Right lung (tissue), 5 donors: ENCODE results near the gene RAB5A. TPM values are rescaled to one million over a fixed set of nuclear protein-coding genes. Genes with fewer than 3 reads are reported as not detected.
"Not testable (repeated sequence)": the region's sequence is repeated elsewhere in the genome, so short reads cannot be mapped to it uniquely, and the experiment has no call there.

Experiments
- DNase-seq, 2 donors: peaks; one replicate each; pipeline ENCODE4 v3.0.0-alpha.2; 2013
- polyA plus RNA-seq, 5 donors: library from polyadenylated mRNA; unstranded; fragments of 120-200 nt; gene quantifications; one replicate each; pipeline versions ENCODE4 v1.2.1 to v1.2.3, GENCODE V29; 2013; ENCODE audit warnings: inconsistent platforms in 1 of 5, low replicate concordance in 1 of 5; ENCODE audit not compliant: insufficient read length in 5 of 5, insufficient read depth in 1 of 5

The RAB5A gene
- polyA plus RNA-seq, 5 donors: 56.3 to 75.4 (median 70.3) TPM

DNA sequence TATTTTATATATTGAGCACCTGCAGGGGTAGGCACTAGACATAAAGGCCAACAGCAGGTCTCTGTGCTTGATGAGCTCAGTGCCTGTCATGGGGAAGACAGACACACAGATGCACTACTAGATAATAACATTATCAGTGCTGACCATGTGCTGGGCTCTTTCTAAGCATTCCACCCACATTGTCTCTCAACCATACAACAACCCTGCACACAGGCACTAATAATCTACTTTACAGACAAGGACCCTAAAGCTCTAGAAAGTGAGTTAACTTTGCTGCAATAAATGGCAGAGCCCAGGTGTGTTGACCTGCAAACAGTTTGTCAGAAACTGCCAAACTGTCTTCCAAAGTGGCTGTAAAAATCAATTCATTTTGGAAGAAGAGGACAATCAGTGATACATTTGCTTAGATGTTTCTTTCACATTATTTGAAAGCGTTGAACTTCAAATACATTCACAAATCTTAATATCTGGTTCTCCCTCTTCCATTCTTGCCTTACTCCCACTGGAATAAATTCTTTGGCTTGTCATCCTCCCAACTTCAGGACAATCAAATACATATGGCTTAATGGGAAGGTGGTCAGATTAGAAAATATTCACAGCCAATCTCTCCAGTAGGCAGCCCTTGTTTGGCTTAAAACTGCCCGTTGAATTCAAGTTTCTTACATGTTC, 76.2 kb downstream of the RAB5A start:
- DNase-seq: no peak

DNA sequence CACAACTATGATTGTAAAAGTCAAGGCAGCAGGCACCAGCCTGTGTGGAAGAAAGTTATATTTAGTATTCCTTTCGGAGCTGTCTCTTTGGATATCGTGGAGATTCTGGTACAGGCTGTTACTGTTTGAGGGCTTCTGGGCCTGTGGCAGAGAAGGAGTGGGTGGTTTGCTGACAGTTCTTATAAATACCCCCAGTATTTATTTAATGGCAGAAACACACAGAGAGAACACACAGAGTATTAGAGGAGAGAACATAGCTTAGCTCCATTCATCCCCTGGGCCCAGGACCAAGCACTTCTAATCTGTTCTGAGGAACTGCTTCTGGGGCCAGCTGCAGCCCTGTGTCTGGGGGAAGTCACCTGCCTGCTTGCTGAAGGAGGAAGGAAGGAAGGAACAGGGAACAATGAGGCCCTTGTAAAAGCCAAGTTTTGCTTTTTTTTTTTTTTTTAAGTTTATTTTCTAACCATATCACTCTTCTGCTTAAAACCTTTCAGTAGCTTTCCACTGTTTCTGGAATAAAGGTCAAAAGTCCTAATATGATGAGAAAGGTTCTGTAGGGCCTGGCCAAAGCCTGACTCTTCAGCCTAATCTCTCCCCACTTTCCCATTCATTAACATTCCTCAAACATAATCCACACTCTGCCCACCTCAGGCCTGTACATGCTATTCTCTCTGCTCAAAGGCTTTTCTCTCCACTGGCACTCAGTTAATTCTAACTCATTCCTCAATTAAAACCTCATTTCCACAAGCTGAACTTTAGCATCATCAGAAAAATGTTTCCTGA, 76.9 kb downstream of the RAB5A start:
- DNase-seq: no peak

DNA sequence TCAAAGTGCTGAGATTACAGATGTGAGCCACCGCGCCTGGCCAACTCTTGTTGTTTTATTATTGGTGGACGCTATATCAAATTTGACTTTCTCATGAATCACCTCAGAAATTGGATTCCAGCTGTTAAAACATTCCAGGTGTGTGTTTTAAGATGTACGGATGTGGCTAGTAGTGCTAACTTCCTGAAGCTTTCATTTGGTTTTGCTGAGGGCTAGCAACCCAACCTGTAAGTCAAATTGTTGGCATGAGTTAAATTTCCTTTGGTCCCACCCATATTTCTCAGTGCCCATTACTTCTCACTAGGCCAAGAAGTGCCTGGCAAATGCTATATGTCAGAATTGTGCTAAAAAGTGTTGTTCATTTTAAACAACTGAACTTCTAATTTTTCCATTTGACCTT, 80.2 kb downstream of the RAB5A start:
- DNase-seq: no peak

- no peak for DNase-seq
These were observed 82.0 kb downstream of the RAB5A start for GRCh38 chr3:20028905-20029331.

DNA sequence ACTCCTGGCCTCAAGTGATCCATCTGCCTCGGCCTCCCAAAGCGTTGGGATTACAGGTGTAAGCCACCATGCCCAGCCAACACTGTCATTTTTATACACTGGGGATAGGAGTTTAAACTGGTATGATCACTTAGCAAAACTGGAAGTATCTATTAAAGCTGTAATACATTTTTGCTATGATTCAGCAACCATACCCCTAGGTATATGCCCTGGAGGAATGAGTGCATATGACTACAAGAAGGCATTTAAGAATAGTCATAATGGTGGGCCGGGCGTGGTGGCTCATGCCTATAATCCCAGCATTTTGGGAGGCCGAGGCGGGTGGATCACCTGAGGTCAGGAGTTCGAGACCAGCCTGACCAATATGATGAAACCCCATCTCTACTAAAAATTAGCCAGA, 85.0 kb downstream of the RAB5A start:
- not testable (repeated sequence) for DNase-seq

Other genes starting within 250 kb of the RAB5A start
- gene EFHB, start 12.9 kb upstream of the RAB5A start, polyA plus RNA-seq: 1 to 10 TPM; 1.1 to 6.2 (median 3.6) TPM
- 1 to 10 TPM in 1 of 5 donors, under 1 TPM in 4; 0.66 to 1.3 (median 0.70) TPM for gene PP2D1, start 65.2 kb downstream of the RAB5A start, polyA plus RNA-seq
- gene KAT2B, start 93.3 kb downstream of the RAB5A start, polyA plus RNA-seq: 10 to 100 TPM; 29.3 to 48.7 (median 40.9) TPM
- gene SGO1, start 239.1 kb downstream of the RAB5A start, polyA plus RNA-seq: 10 to 100 TPM in 3 of 5 donors, 1 to 10 TPM in 2; 4.9 to 16.9 (median 10.2) TPM